ENCODE measurements around the gene ARHGAP23.

ARHGAP23 gene

DNA sequence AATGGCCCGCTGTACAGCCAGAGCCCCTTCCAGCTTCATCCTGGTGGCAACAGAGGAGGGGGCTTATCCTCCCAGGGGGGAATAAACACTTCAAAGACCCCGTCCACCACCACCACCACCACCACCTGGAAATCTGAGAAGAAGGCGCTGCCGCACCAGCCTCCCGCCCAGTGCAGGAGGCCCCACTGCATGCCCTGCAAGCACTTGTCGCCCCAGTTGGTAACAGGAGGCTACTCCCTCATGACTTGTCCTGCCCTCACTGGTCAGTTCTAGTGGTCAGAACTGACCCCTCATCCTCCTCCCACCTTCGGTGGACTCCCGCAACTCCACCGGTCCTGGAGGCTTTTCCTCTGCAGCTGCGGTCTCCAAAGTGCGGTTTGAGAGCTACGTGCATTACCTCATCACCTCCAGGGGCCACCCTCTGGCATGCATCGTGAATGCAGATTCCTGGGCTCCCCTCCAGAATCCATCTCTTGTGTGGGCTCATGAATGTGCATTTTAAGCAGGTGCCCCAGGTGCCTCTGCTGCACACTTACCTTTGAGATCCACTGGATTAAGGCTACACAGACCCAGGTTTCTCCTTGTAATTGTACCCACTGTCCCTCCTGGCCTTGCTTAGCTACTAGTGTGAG is 105.7 kb downstream of the ARHGAP23 start:
- Histone ChIP-seq H3K4me3 (ENCODE audit: low read length) (no peak overlapping the region), H3K9me3 (ENCODE audit: control insufficient read depth, low read length) (no peaks in the 10 kb centered on the region), H3K36me3 (ENCODE audit: control insufficient read depth, insufficient read depth, low read length) (no peaks in the 10 kb centered on the region), H3K27me3 (ENCODE audit: control insufficient read depth, insufficient read depth, low read length) (peaks cover 23% of the 10 kb centered on the region), H3K9ac (ENCODE audit: low read length) (no peak overlapping the region), H3K4me1 (ENCODE audit: control insufficient read depth, insufficient read depth, low read length) (peaks cover 6% of the 10 kb centered on the region)

DNA sequence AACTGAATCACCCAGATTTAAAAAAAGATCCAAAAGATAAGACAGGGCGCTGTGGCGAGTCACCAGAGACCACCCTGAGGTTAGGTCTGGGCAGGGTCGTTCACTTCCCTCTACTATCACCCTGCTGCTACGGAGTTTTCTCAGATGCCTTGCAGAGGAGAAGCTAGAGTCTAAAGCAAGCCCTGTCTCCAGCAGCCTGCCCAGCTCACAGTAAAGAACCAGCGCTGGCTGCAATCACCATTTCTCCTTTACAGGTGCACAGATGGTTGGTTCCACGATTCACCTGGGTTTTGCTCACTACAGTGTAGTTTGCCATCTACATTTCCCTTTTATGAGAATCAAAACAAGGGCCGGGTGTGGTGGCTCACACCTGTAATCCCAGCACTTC is 106.2 kb downstream of the ARHGAP23 start:
- Histone ChIP-seq H3K27me3 (ENCODE audit: control insufficient read depth, insufficient read depth, low read length) (peaks cover 23% of the 10 kb centered on the region), H3K4me3 (ENCODE audit: low read length) (no peak overlapping the region)

DNA sequence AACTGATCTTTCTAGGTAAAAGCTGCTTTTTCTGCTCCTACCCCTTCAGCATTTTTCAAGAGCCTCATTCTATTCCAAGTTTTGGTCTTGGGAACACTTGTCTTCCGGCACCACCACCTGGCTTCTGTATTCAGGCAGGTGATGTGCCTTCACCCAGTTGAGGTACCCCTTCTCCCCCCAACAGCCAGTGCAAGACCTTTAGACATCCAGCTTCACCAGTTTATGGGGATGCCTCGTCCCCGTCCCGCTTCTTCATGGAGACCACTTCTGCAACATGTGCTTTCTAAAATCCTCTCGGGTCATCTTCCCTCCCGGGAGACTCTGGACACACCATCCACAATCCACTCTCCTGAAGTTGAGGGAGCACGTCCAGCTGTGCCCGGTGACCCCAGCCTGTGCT is 107.6 kb downstream of the ARHGAP23 start:
- H3K4me1 ChIP-seq (ENCODE audit: control insufficient read depth, insufficient read depth, low read length) = peaks cover 9% of the 10 kb centered on the region
- H3K9me3 ChIP-seq (ENCODE audit: control insufficient read depth, low read length) = no peaks in the 10 kb centered on the region
- no peak overlapping the region for H3K4me3 ChIP-seq (ENCODE audit: low read length)
- H3K27me3 ChIP-seq (ENCODE audit: control insufficient read depth, insufficient read depth, low read length) = peaks cover 23% of the 10 kb centered on the region
- no peak overlapping the region for H3K9ac ChIP-seq (ENCODE audit: low read length)
- H3K36me3 ChIP-seq (ENCODE audit: control insufficient read depth, insufficient read depth, low read length) = no peaks in the 10 kb centered on the region

More for the DNA sequence above, 106.2 kb downstream of the ARHGAP23 start:
- H3K9me3 ChIP-seq (ENCODE audit: control insufficient read depth, low read length) = no peaks in the 10 kb centered on the region
- no peak overlapping the region for H3K9ac ChIP-seq (ENCODE audit: low read length)
- H3K4me1 ChIP-seq (ENCODE audit: control insufficient read depth, insufficient read depth, low read length) = peaks cover 9% of the 10 kb centered on the region
- H3K36me3 ChIP-seq (ENCODE audit: control insufficient read depth, insufficient read depth, low read length) = no peaks in the 10 kb centered on the region

DNA sequence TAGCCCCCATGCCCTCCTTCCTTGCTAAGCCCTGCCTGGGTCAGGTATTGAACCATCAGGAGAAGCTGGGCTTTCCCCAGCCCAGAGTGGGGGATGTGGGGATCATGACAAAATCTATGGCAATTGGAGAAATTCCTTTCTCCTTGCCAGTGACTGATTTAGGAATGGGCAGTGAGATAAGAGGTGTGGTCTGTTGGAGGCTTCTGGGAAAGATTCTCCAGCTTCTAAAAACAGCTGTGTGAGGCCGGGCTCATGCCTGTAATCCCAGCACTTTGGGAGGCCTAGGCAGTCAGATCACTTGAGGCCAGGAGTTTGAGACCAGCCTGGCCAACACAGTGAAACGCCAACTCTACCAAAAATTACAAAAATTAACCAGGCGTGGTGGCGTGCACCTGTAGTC is 108.4 kb downstream of the ARHGAP23 start:
- no peak overlapping the region for H3K9ac ChIP-seq (ENCODE audit: low read length)
- peaks cover 23% of the 10 kb centered on the region for H3K27me3 ChIP-seq (ENCODE audit: control insufficient read depth, insufficient read depth, low read length)

DNA sequence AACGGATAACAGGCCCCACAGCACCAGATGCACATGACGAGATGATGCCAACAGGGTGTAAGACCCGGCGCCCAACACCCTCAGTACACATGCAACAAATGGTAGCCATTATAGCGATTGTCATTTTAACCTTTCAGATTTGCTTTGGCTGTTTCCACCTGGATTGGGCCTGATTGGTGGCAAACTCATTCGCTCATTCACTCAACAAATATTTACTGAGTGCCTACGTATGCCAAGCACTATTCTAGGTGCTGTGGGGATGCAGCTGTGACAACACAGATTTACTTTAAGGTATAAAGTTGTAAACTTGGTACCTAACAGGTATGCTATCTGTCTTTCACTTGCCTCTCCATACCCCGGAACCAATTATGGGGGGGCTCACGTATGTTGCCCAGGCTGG is 110.6 kb downstream of the ARHGAP23 start:
- Histone ChIP-seq H3K27me3 (ENCODE audit: control insufficient read depth, insufficient read depth, low read length) (peaks cover 24% of the 10 kb centered on the region), H3K9ac (ENCODE audit: low read length) (no peak overlapping the region)

More for the DNA sequence above, 108.4 kb downstream of the ARHGAP23 start:
- peaks cover 9% of the 10 kb centered on the region for H3K4me1 ChIP-seq (ENCODE audit: control insufficient read depth, insufficient read depth, low read length)
- H3K9me3 ChIP-seq (ENCODE audit: control insufficient read depth, low read length) = no peaks in the 10 kb centered on the region
- H3K36me3 ChIP-seq (ENCODE audit: control insufficient read depth, insufficient read depth, low read length) = no peaks in the 10 kb centered on the region
- H3K4me3 ChIP-seq (ENCODE audit: low read length) = no peak overlapping the region

DNA sequence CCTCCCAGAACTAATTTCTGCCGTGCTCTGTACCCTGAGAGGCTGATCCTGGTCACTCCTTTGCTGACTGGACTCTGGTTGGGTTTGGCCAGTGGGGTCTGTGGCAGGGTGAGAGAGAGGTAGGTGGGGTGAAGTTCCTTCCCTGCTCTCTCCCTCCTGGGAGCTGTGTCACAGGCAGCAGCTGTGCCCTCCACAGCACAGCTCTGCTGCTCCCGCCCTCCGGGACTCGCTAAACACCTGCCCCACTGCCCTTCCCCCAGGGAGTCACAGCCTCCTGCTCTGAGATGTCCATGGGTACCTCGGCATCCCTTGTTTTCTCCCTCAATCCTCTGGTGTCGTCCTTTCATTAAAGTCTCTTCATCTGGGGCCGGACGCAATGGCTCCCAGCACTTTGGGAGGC is 111.1 kb downstream of the ARHGAP23 start:
- peaks cover 19% of the 10 kb centered on the region for H3K27me3 ChIP-seq (ENCODE audit: control insufficient read depth, insufficient read depth, low read length)
- no peak overlapping the region for H3K4me3 ChIP-seq (ENCODE audit: low read length)
- no peaks in the 10 kb centered on the region for H3K9me3 ChIP-seq (ENCODE audit: control insufficient read depth, low read length)
- no peak overlapping the region for H3K9ac ChIP-seq (ENCODE audit: low read length)
- H3K4me1 ChIP-seq (ENCODE audit: control insufficient read depth, insufficient read depth, low read length) = peaks cover 9% of the 10 kb centered on the region
- no peaks in the 10 kb centered on the region for H3K36me3 ChIP-seq (ENCODE audit: control insufficient read depth, insufficient read depth, low read length)

More for the DNA sequence above, 110.6 kb downstream of the ARHGAP23 start:
- H3K9me3 ChIP-seq (ENCODE audit: control insufficient read depth, low read length) = no peaks in the 10 kb centered on the region
- H3K36me3 ChIP-seq (ENCODE audit: control insufficient read depth, insufficient read depth, low read length) = no peaks in the 10 kb centered on the region
- H3K4me1 ChIP-seq (ENCODE audit: control insufficient read depth, insufficient read depth, low read length) = peaks cover 9% of the 10 kb centered on the region
- no peak overlapping the region for H3K4me3 ChIP-seq (ENCODE audit: low read length)

DNA sequence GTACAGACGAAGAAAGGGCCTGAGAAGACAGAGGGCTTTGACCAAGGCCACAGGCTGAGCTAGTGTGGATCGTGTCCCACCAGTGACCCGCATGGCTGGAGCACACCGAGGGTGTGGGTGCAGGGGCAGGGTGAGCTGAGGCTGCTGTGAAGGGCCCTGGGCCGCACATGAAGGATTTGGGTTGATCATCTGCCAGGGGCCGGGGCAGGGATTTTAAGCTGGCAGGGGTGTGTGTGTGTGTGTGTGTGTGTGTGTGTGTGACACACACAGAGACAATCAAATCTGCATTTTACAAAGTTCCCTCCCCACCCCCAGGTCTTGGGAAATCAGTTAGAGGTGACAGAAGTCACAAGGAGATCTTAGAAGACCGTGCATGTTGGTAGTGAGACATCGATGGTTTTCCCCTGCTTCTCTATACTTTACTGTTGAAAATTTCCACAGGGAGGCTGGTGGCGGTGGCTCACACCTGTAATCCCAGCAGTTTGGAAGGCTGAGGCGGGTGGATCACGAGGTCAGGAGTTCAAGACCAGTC is 112.3 kb downstream of the ARHGAP23 start:
- peaks cover 15% of the 10 kb centered on the region for H3K27me3 ChIP-seq (ENCODE audit: control insufficient read depth, insufficient read depth, low read length)
- H3K36me3 ChIP-seq (ENCODE audit: control insufficient read depth, insufficient read depth, low read length) = no peaks in the 10 kb centered on the region
- H3K9ac ChIP-seq (ENCODE audit: low read length) = no peak overlapping the region
- peaks cover 9% of the 10 kb centered on the region for H3K4me1 ChIP-seq (ENCODE audit: control insufficient read depth, insufficient read depth, low read length)
- H3K9me3 ChIP-seq (ENCODE audit: control insufficient read depth, low read length) = no peaks in the 10 kb centered on the region
- H3K4me3 ChIP-seq (ENCODE audit: low read length) = no peak overlapping the region

DNA sequence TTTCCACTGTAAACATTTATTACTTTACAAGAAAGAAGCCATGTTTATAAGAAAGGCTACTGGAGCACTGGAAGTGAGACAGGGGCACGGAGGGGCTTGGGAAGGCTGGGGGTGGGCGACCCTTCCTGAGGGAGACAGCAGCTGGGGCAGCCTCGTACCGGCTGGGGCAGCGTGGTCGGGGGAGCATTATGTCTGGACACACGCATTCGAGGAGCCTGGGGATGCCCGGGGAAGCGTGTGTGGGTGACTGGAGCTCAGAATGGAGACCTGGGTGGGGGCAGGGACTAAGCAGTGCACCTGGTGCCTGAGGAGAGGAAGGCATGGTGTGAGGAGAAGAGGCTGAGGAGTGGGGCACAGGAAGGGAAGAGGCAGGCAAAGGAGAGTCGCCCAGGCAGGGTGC is 113.0 kb downstream of the ARHGAP23 start:
- H3K27me3 ChIP-seq (ENCODE audit: control insufficient read depth, insufficient read depth, low read length) = peaks cover 8% of the 10 kb centered on the region
- peaks cover 9% of the 10 kb centered on the region for H3K4me1 ChIP-seq (ENCODE audit: control insufficient read depth, insufficient read depth, low read length)
- no peaks in the 10 kb centered on the region for H3K9me3 ChIP-seq (ENCODE audit: control insufficient read depth, low read length)
- no peak overlapping the region for H3K9ac ChIP-seq (ENCODE audit: low read length)
- no peak overlapping the region for H3K4me3 ChIP-seq (ENCODE audit: low read length)
- H3K36me3 ChIP-seq (ENCODE audit: control insufficient read depth, insufficient read depth, low read length) = no peaks in the 10 kb centered on the region

DNA sequence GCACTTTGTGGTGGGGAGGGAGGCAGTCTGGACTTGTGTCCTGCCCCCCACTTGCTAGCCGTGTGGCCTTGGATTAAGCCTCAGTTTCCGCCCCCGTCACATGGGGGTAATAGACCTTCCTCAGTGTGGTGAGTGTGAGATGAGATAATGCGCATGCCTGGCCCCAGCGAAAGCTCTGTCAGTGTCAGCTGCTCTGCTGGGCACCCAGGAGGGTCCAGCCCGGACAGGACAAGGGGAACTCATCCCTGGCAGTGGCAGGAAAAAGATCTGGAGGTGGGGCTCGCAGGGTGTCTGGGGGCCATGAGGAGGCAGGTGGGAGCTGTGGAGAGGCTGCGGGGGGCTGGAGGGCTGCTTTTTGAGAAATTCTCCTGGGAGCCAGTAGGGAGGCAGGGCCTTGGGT is 114.0 kb downstream of the ARHGAP23 start:
- H3K4me1 ChIP-seq (ENCODE audit: control insufficient read depth, insufficient read depth, low read length) = peaks cover 9% of the 10 kb centered on the region
- H3K36me3 ChIP-seq (ENCODE audit: control insufficient read depth, insufficient read depth, low read length) = no peaks in the 10 kb centered on the region
- H3K9ac ChIP-seq (ENCODE audit: low read length) = no peak overlapping the region
- peaks cover 10% of the 10 kb centered on the region for H3K27me3 ChIP-seq (ENCODE audit: control insufficient read depth, insufficient read depth, low read length)
- H3K4me3 ChIP-seq (ENCODE audit: low read length) = no peak overlapping the region
- no peaks in the 10 kb centered on the region for H3K9me3 ChIP-seq (ENCODE audit: control insufficient read depth, low read length)

DNA sequence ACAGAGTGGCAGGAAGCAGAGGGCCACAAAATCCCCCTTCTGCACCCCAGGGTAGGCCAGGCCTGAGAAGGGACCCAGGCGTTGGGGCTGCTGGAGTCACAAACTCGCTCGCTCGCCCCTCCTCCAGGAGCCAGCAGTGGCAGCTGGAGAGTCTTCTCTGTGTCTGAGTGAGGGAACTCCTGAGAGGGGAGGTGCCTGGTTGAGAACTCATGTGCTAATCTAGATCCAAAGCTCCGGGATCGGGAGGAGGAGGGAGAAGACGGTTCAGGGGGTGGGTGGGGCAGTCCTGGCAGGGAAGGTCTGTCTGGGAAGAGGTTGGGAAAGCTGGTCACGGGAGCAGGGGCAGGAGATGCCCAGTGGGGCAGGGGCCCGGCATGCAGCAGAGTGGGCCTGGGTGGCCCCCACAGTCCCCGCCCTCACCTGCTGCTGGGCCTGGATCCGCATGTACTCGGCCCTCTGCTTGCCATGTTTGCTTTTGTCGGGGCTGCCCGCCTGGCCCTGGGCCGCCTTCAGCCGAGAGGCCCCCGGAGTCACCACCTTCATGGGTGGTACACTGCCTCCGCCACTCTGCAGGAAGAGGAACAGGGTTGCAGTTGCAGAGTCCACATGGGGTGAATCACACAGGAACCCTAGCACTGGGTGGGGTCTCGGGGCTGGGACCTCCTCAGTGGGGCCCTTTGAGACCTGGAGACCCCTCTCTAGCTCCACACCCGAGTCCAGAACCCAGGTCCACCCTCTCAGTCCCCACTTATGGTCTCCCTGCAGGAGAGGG is 115.3 kb downstream of the ARHGAP23 start:
- no peaks in the 10 kb centered on the region for H3K36me3 ChIP-seq (ENCODE audit: control insufficient read depth, insufficient read depth, low read length)
- H3K4me3 ChIP-seq (ENCODE audit: low read length) = no peak overlapping the region
- H3K27me3 ChIP-seq (ENCODE audit: control insufficient read depth, insufficient read depth, low read length) = peaks cover 10% of the 10 kb centered on the region
- H3K4me1 ChIP-seq (ENCODE audit: control insufficient read depth, insufficient read depth, low read length) = peaks cover 6% of the 10 kb centered on the region
- no peaks in the 10 kb centered on the region for H3K9me3 ChIP-seq (ENCODE audit: control insufficient read depth, low read length)
- H3K9ac ChIP-seq (ENCODE audit: low read length) = no peak overlapping the region

DNA sequence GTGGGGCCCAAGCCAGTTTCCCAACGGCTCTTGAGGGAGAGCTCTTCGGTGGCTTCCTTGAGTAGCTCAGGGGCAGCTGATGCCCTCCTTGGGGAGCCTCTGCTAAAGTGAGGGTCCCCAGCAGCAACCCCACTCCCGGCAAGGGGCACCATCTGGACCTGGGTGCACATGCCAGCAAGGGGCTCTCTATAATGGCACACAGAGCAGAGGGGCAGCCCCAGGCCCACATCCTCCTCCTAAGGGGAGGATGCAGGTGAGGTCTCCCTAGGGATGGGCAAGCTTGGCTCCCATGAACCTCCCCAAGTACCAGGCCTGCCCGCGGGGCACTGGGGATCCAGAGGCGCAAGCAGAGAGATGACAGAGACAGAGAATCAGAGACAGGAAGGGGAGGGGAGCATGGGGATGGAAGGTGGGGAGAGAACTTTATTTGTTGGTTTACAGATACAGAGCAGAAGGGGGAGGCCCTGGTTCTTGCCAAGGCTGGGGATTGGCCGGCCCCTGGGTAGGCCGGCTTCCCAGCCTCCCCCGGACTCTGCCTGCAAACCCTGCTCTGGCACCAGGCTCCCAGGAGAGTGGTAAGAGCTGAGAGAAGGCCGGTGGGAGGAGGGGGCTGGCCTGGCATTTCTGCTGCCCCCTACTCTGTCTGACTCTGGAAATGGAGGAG is 116.0 kb downstream of the ARHGAP23 start:
- Histone ChIP-seq H3K9ac (ENCODE audit: low read length) (no peak overlapping the region), H3K27me3 (ENCODE audit: control insufficient read depth, insufficient read depth, low read length) (peaks cover 10% of the 10 kb centered on the region), H3K4me3 (ENCODE audit: low read length) (no peak overlapping the region), H3K36me3 (ENCODE audit: control insufficient read depth, insufficient read depth, low read length) (no peaks in the 10 kb centered on the region), H3K9me3 (ENCODE audit: control insufficient read depth, low read length) (no peaks in the 10 kb centered on the region), H3K4me1 (ENCODE audit: control insufficient read depth, insufficient read depth, low read length) (no peaks in the 10 kb centered on the region)

DNA sequence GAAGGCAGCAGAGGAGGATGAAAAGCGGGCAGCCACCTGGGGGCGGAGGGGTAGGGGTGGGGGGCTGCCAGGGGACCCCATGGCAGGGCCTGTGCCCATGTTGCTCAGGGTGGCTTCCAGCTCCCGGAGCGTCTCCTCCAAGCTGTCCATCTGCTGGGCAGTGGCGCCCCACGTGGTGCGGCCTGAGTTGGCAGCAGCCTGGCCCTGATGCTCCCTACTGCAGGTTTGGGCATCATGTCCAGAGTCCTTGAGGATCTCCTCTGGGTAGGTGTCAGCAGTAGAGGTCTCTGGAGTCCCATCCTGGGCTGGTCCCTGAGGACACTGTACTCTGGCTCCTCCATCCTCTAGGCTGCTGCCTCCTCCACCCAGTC is 116.6 kb downstream of the ARHGAP23 start:
- no peaks in the 10 kb centered on the region for H3K9me3 ChIP-seq (ENCODE audit: control insufficient read depth, low read length)
- H3K27me3 ChIP-seq (ENCODE audit: control insufficient read depth, insufficient read depth, low read length) = peaks cover 10% of the 10 kb centered on the region
- H3K36me3 ChIP-seq (ENCODE audit: control insufficient read depth, insufficient read depth, low read length) = no peaks in the 10 kb centered on the region
- H3K9ac ChIP-seq (ENCODE audit: low read length) = no peak overlapping the region
- H3K4me1 ChIP-seq (ENCODE audit: control insufficient read depth, insufficient read depth, low read length) = no peaks in the 10 kb centered on the region
- no peak overlapping the region for H3K4me3 ChIP-seq (ENCODE audit: low read length)

All from mucosa of stomach (tissue), 1 donor.